HEK293 (cell line): ENCODE measurements around the gene ITGB3.

Experiments
- AEBP2 ChIP-seq: fragments of 450-650 bp; formaldehyde crosslinking; IDR thresholded peaks from 2 replicates; pipeline ENCODE4 v1.5.1; 2016; ENCODE audit warnings: missing biosample characterization, missing genetic modification characterization, borderline replicate concordance
- HOXC10 ChIP-seq: sonication (generic); formaldehyde crosslinking; IDR thresholded peaks from 2 replicates; pipeline ENCODE4 v1.8.1; 2023; ENCODE audit warnings: mild to moderate bottlenecking, missing genetic modification reagents
- INSM2 ChIP-seq: fragments of 450-650 bp; formaldehyde crosslinking; IDR thresholded peaks from 2 replicates; pipeline ENCODE4 v1.5.1; 2016; ENCODE audit warnings: missing biosample characterization, missing genetic modification characterization
- PRDM1 ChIP-seq: fragments of 450-650 bp; formaldehyde crosslinking; IDR thresholded peaks from 2 replicates; pipeline ENCODE4; 2016; ENCODE audit warnings: missing biosample characterization, missing genetic modification characterization
- PRDM4 ChIP-seq: fragments of 450-650 bp; formaldehyde crosslinking; IDR thresholded peaks from 2 replicates; pipeline ENCODE4 v1.5.1; 2017; ENCODE audit warnings: missing biosample characterization, missing genetic modification characterization
- REPIN1 ChIP-seq: fragments of 450-650 bp; formaldehyde crosslinking; IDR thresholded peaks from 2 replicates; pipeline ENCODE4 v1.5.1; 2017; ENCODE audit warnings: missing biosample characterization, missing genetic modification characterization, low read depth
- YY1 ChIP-seq: fragments of 450-650 bp; formaldehyde crosslinking; IDR thresholded peaks from 2 replicates; pipeline ENCODE4 v1.5.1; 2018; ENCODE audit warnings: missing biosample characterization, missing genetic modification characterization
- ZBTB1 ChIP-seq: fragments of 450-650 bp; formaldehyde crosslinking; IDR thresholded peaks from 2 replicates; pipeline ENCODE4 v1.5.1; 2016; ENCODE audit warnings: missing biosample characterization, missing genetic modification characterization
- ZBTB44 ChIP-seq: fragments of 450-650 bp; IDR thresholded peaks from 2 replicates; pipeline ENCODE4 v1.5.1; 2018; ENCODE audit warnings: missing biosample characterization, mild to moderate bottlenecking, missing genetic modification characterization
- ZBTB48 ChIP-seq: fragments of 450-650 bp; formaldehyde crosslinking; IDR thresholded peaks from 2 replicates; pipeline ENCODE4 v1.5.1; 2016; ENCODE audit warnings: missing biosample characterization, missing genetic modification characterization
- ZNF133 ChIP-seq: fragments of 450-650 bp; formaldehyde crosslinking; IDR thresholded peaks from 2 replicates; pipeline ENCODE4 v1.5.1; 2016; ENCODE audit warnings: missing biosample characterization, missing genetic modification characterization
- ZNF138 ChIP-seq: fragments of 450-650 bp; formaldehyde crosslinking; IDR thresholded peaks from 2 replicates; pipeline ENCODE4 v1.5.1; 2016; ENCODE audit warnings: missing biosample characterization, missing genetic modification characterization, borderline replicate concordance
- ZNF18 ChIP-seq: fragments of 450-650 bp; formaldehyde crosslinking; IDR thresholded peaks from 2 replicates; pipeline ENCODE4 v1.5.1; 2016; ENCODE audit warnings: missing biosample characterization, missing genetic modification characterization
- ZNF202 ChIP-seq: fragments of 450-650 bp; formaldehyde crosslinking; IDR thresholded peaks from 2 replicates; pipeline ENCODE4 v1.5.1; 2016; ENCODE audit warnings: missing biosample characterization, missing genetic modification characterization, borderline replicate concordance
- ZNF223 ChIP-seq: fragments of 450-650 bp; formaldehyde crosslinking; IDR thresholded peaks from 2 replicates; pipeline ENCODE4 v1.5.1; 2016; ENCODE audit warnings: missing biosample characterization, missing genetic modification characterization
- ZNF423 ChIP-seq: fragments of 450-650 bp; formaldehyde crosslinking; IDR thresholded peaks from 2 replicates; pipeline ENCODE4 v1.5.1; 2016; ENCODE audit warnings: missing biosample characterization, missing genetic modification characterization
- ZNF501 ChIP-seq: fragments of 450-650 bp; formaldehyde crosslinking; IDR thresholded peaks from 2 replicates; pipeline ENCODE4 v1.5.1; 2016; ENCODE audit warnings: missing biosample characterization, missing genetic modification characterization
- ZNF518A ChIP-seq: fragments of 450-650 bp; formaldehyde crosslinking; conservative IDR thresholded peaks from 2 replicates; pipeline ENCODE4 v1.5.1; 2016; ENCODE audit warnings: low read depth, missing biosample characterization, missing genetic modification characterization
- ZNF521 ChIP-seq: fragments of 450-650 bp; formaldehyde crosslinking; IDR thresholded peaks from 2 replicates; pipeline ENCODE4 v1.5.1; 2017; ENCODE audit warnings: missing biosample characterization, mild to moderate bottlenecking, missing genetic modification characterization
- ZNF596 ChIP-seq: fragments of 450-650 bp; IDR thresholded peaks from 2 replicates; pipeline ENCODE4 v1.5.0; 2018; ENCODE audit warnings: missing biosample characterization, mild to moderate bottlenecking, missing genetic modification characterization, moderate library complexity
- ZNF621 ChIP-seq: fragments of 450-650 bp; formaldehyde crosslinking; IDR thresholded peaks from 2 replicates; pipeline ENCODE4 v1.5.1; 2017; ENCODE audit warnings: missing biosample characterization, missing genetic modification characterization
- ZNF658 ChIP-seq: fragments of 450-650 bp; formaldehyde crosslinking; IDR thresholded peaks from 2 replicates; pipeline ENCODE4; 2016; ENCODE audit warnings: missing biosample characterization, missing genetic modification characterization
- ZNF660 ChIP-seq: fragments of 450-650 bp; IDR thresholded peaks from 2 replicates; pipeline ENCODE4 v1.5.1; 2018; ENCODE audit warnings: missing biosample characterization, mild to moderate bottlenecking, missing genetic modification characterization
- ZNF692 ChIP-seq: fragments of 450-650 bp; formaldehyde crosslinking; IDR thresholded peaks from 2 replicates; pipeline ENCODE4 v1.5.1; 2016; ENCODE audit warnings: missing biosample characterization, missing genetic modification characterization
- ZNF776 ChIP-seq: fragments of 450-650 bp; formaldehyde crosslinking; IDR thresholded peaks from 2 replicates; pipeline ENCODE4 v1.5.0; 2017; ENCODE audit warnings: missing biosample characterization, missing genetic modification characterization, borderline replicate concordance
- ZNF777 ChIP-seq: fragments of 450-650 bp; formaldehyde crosslinking; IDR thresholded peaks from 2 replicates; pipeline ENCODE4 v1.5.1; 2017; ENCODE audit warnings: missing biosample characterization, missing genetic modification characterization, borderline replicate concordance

ITGB3 gene

GRCh38 chr17:47225436-47225858 is 28.2 kb upstream of the ITGB3 start (continued):
- peak; percentile 89 for TF ChIP-seq ZNF692 (tag by site-specific recombination)
- TF ChIP-seq PRDM4 (tag by site-specific recombination), result no peak
- TF ChIP-seq ZNF660 (tag by site-specific recombination), result peak; percentile 85
- TF ChIP-seq ZNF18 (tag by site-specific recombination), result no peak
- TF ChIP-seq INSM2 (tag by site-specific recombination), result no peak
- no peak for TF ChIP-seq ZNF658 (tag by site-specific recombination)
- TF ChIP-seq ZBTB48 (tag by site-specific recombination), result no peak
- TF ChIP-seq YY1 (tag by site-specific recombination), result no peak
- TF ChIP-seq ZNF776 (tag by site-specific recombination), result no peak
- no peak for TF ChIP-seq REPIN1 (tag by site-specific recombination)
- 0 out of 2 replicates have a peak, but pooled peaks have one; percentile 20 for TF ChIP-seq PRDM1
- no peak for TF ChIP-seq ZNF223 (tag by site-specific recombination)
- no peak for TF ChIP-seq ZNF202 (tag by site-specific recombination)
- no peak for TF ChIP-seq ZNF521 (tag by site-specific recombination)
- 0 out of 2 replicates have a peak, but pooled peaks have one; percentile 41 for TF ChIP-seq ZNF518A (tag by site-specific recombination)
- TF ChIP-seq AEBP2 (tag by site-specific recombination), result no peak
- TF ChIP-seq ZNF423, result no peak
- no peak for TF ChIP-seq ZNF596 (tag by site-specific recombination)
- no peak for TF ChIP-seq ZNF777 (tag by site-specific recombination)
- no peak for TF ChIP-seq ZBTB44 (tag by site-specific recombination)
- no peak for TF ChIP-seq HOXC10
- no peak for TF ChIP-seq ZBTB1 (tag by site-specific recombination)
- TF ChIP-seq ZNF133, result no peak
- no peak for TF ChIP-seq ZNF501
- no peak for TF ChIP-seq ZNF138
- TF ChIP-seq ZNF621 (tag by site-specific recombination), result no peak
